ENCODE results near the gene EIF3I. TPM values are rescaled to one million over a fixed set of nuclear protein-coding genes. Genes with fewer than 3 reads are reported as not detected.

EIF3I gene
- total and polyA plus RNA-seq, 2 of the 13 experiments (the other 11 are each of a cell fraction or from before 2014, with no cell fraction given) = 210 to 223 TPM

DNA sequence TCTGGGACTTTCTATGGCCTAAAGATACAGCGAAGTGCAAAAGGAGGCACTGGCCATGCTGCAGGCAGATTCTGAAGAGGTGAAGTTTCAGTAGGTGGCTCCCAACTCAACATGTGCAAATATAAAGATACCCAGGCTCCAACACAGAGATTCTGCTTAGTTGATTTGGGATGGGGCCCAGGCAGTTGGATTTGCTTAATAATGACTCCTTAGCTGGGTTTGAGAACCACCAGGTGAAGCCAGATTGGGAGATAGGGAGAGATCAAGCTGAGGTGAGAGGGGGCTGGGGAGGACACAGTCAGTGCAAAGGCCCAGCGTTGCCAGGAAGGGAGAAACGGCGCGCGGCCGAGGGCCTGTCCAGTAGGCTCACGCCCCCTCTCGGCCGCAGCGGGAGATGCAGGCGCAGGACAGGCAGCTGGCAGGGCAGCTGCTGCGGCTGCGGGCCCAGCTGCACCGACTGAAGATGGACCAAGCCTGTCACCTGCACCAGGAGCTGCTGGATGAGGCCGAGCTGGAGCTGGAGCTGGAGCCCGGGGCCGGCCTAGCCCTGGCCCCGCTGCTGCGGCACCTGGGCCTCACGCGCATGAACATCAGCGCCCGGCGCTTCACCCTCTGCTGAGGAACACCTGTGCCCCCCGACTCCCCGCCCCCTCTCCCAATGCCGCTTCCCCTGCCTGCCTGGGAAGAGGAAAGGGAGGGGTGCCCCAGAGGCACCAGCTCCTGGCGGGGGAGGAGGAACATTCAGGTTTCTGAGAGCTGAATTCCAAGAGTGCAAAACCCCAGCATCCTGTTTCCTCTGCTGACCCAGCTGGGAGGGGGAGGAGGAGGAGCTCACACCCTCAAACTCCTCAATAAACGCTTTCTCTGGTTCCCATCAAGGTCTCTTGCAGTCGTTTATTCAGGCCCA, 26.0 kb downstream of the EIF3I start (continued):
- TF ChIP-seq STAT6 (CRISPR knock-in tag; IDR thresholded peaks at IDR 0.05; ENCODE audit: borderline replicate concordance) (no peak), FUBP1 (CRISPR knock-in tag; IDR thresholded peaks at IDR 0.05; ENCODE audit: borderline replicate concordance) (no peak), CSRNP1 (CRISPR knock-in tag; IDR thresholded peaks at IDR 0.05) (peak; percentile 36; the same call in 1 of the 2 replicates), ZNF672 (CRISPR knock-in tag; IDR thresholded peaks at IDR 0.05) (no peak), ZNF75D (CRISPR knock-in tag; IDR thresholded peaks at IDR 0.05; ENCODE audit: borderline replicate concordance) (no peak), ZNF484 (CRISPR knock-in tag; IDR thresholded peaks at IDR 0.05; ENCODE audit: borderline replicate concordance, low read depth) (no peak), ZBTB4 (CRISPR knock-in tag; IDR thresholded peaks at IDR 0.05; ENCODE audit: borderline replicate concordance) (peak; percentile 58; the same call in 1 of the 2 replicates), HMGXB3 (CRISPR knock-in tag; IDR thresholded peaks at IDR 0.05; ENCODE audit: borderline replicate concordance) (no peak; the same call in 1 of the 2 replicates), ZNF230 (CRISPR knock-in tag; IDR thresholded peaks at IDR 0.05) (0 out of 2 replicates have a peak, but pooled peaks have one; percentile 62)

Data from HepG2 (cell line).